ENCODE results near the gene MAB21L4. TPM values are rescaled to one million over a fixed set of nuclear protein-coding genes. Genes with fewer than 3 reads are reported as not detected.

MAB21L4 gene
- total RNA-seq, 2 donors from 2014 or later: 6.1 to 22.2 TPM

DNA sequence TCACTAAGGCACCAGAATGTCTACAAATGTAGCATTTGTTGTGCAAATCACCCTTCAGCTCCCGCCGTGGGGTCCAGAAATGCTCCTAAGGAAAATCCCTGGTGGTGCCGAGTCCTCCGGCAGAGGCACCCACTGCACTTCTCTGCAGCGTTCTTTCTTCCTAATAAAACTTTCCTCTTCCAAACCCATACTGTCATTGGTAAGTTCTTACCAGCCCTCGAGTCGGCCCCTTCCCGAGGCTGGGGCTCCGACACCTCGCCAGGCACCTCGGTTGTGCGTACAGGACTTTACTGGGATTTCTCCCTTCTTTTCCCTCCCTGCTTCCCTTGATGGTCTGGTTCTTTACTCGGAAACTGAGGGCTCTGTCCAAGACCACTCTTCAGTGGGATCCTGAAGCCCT, 37.6 kb downstream of the MAB21L4 start:
- no peaks in the 10 kb centered on the region for H3K4me1 ChIP-seq
- H3K27me3 ChIP-seq: no peaks in the 10 kb centered on the region
- H3K27ac ChIP-seq: no peak overlapping the region
- no peaks in the 10 kb centered on the region for H3K9me3 ChIP-seq
- no peaks in the 10 kb centered on the region for H3K36me3 ChIP-seq
- TF ChIP-seq, protein P1, sequence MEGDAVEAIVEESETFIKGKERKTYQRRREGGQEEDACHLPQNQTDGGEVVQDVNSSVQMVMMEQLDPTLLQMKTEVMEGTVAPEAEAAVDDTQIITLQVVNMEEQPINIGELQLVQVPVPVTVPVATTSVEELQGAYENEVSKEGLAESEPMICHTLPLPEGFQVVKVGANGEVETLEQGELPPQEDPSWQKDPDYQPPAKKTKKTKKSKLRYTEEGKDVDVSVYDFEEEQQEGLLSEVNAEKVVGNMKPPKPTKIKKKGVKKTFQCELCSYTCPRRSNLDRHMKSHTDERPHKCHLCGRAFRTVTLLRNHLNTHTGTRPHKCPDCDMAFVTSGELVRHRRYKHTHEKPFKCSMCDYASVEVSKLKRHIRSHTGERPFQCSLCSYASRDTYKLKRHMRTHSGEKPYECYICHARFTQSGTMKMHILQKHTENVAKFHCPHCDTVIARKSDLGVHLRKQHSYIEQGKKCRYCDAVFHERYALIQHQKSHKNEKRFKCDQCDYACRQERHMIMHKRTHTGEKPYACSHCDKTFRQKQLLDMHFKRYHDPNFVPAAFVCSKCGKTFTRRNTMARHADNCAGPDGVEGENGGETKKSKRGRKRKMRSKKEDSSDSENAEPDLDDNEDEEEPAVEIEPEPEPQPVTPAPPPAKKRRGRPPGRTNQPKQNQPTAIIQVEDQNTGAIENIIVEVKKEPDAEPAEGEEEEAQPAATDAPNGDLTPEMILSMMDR (IDR thresholded peaks at IDR 0.05): no peak
- no peak overlapping the region for H3K4me3 ChIP-seq
- DNase-seq: no peak
- intact Hi-C loops (cut with DNase I): no loop called here
- H3K9ac ChIP-seq (ENCODE audit: low read depth in 2 of 2, low read length in 2 of 2): no peak overlapping the region

DNA sequence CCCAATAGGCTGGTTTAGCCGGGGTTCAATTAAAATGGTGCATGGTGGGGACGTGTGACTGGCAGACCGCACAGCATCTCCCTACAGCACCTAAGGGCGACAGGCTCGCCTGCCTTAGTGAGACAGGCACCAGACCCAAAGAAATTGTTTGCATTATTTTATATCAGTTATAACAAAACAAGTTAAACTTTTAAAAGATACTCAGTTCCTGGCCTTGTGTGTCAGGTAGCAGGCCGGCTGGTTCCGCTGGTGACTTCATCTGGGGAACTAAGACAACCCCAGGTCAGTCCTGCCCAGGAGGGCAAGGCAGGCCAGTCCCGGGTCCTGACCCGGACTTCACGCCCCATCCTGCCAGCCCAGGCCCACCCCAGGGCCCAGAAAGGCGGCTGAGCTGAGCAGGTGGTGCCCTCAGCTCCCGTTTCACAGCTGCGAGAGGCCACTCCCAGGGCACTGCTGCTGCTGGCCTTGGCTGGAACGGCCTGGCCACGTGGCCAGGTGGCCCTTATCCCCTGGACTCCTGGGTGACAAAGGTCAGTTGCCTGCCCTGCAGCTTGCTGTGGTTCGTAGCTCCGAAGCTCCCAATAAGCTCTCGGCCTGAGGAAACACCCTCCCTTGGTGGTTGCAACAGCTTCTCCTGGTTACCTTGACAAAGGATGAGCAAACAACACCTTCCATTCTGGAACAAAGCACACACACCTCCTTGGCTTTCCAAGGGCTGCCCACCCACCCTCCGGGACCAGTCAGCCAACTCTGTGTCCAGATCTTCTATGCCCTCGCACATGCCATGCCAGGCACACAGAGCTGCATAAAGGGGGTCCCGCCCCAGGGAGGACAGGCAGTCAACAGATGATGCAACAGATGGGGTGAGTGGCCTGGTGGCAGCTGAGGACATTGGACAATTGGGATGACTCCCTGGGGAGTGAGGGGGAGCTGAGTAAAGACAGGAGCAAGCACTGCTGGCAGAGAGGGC, 38.6 kb downstream of the MAB21L4 start:
- Histone ChIP-seq H3K27ac (no peak overlapping the region), H3K4me3 (no peak overlapping the region), H3K9me3 (no peaks in the 10 kb centered on the region), H3K36me3 (no peaks in the 10 kb centered on the region), H3K9ac (ENCODE audit: low read depth in 2 of 2, low read length in 2 of 2) (no peak overlapping the region), H3K4me1 (no peaks in the 10 kb centered on the region), H3K27me3 (no peaks in the 10 kb centered on the region)
- intact Hi-C loops (cut with DNase I): no loop called here
- TF ChIP-seq, protein P1 (IDR thresholded peaks at IDR 0.05): no peak
- DNase-seq: peak; percentile 53

DNA sequence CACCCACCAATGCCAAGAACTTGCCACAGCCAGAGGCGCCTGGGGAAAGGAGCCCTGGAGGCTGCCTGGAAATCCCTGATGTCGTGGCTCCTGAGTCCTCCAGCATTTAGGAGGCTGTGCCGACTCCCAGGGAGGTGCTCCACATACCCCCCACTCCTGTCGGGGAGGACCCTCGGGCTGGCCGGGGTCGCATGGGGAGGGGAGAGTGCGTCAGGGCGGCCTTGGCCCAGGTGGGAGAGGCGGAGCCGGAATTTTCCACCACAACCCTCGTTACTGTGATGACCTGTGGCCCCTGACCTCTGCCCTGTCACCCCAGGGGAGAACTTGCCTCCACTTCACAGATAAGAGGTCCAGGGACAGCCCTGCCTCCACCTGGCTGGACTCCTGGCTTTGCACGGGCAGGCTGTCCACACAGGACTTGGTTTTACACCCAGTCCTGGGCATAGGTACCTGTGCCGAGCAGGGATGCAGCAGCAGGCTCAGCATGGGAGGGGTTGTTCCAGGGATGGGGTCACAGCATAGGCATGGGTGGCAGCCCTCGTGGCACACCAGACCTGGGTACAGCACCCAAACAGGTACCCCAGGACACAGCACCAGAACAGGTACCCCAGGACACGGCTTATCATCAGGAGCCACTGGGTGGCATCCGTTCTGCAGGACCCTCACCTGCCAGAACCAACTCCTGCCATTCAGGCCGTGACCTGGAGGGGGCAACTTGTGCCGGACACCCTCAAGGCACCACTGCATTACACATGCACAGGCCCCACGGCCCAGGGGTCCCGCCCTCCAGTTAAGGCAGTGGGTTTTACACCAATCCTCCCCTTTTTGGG, 39.6 kb downstream of the MAB21L4 start:
- TF ChIP-seq, protein P1 (IDR thresholded peaks at IDR 0.05): no peak
- no peaks in the 10 kb centered on the region for H3K27me3 ChIP-seq
- H3K9ac ChIP-seq (ENCODE audit: low read depth in 2 of 2, low read length in 2 of 2): no peak overlapping the region
- intact Hi-C loops (cut with DNase I): no loop called here
- H3K9me3 ChIP-seq: no peaks in the 10 kb centered on the region
- DNase-seq: no peak
- peaks cover 2% of the 10 kb centered on the region for H3K4me1 ChIP-seq
- H3K27ac ChIP-seq: no peak overlapping the region
- no peaks in the 10 kb centered on the region for H3K36me3 ChIP-seq
- no peak overlapping the region for H3K4me3 ChIP-seq

DNA sequence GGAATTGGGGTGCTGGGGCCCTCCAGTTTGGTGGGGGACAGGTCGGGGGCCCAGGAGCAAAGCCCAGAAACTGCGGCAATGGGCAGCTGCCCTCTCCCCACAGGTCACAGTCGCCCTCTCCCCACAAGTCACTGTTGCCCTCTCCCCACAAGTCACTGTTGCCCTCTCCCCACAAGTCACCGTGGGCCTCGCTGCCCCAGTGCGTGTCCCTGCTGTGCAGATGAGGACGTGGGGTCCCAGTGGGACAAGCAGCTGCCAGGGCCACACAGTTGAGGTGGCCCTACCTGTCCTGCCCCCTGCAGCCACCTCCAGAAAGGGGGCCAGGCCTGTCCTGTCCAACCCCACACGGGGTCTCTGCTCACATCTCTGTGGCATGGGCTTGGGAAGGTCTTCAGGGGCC, 40.3 kb downstream of the MAB21L4 start:
- Histone ChIP-seq H3K36me3 (no peaks in the 10 kb centered on the region), H3K9ac (ENCODE audit: low read depth in 2 of 2, low read length in 2 of 2) (no peak overlapping the region), H3K27ac (no peak overlapping the region), H3K9me3 (no peaks in the 10 kb centered on the region), H3K4me1 (peaks cover 4% of the 10 kb centered on the region), H3K4me3 (no peak overlapping the region), H3K27me3 (no peaks in the 10 kb centered on the region)
- DNase-seq: no peak
- TF ChIP-seq, protein P1 (IDR thresholded peaks at IDR 0.05): no peak
- intact Hi-C loops (cut with DNase I): no loop called here

DNA sequence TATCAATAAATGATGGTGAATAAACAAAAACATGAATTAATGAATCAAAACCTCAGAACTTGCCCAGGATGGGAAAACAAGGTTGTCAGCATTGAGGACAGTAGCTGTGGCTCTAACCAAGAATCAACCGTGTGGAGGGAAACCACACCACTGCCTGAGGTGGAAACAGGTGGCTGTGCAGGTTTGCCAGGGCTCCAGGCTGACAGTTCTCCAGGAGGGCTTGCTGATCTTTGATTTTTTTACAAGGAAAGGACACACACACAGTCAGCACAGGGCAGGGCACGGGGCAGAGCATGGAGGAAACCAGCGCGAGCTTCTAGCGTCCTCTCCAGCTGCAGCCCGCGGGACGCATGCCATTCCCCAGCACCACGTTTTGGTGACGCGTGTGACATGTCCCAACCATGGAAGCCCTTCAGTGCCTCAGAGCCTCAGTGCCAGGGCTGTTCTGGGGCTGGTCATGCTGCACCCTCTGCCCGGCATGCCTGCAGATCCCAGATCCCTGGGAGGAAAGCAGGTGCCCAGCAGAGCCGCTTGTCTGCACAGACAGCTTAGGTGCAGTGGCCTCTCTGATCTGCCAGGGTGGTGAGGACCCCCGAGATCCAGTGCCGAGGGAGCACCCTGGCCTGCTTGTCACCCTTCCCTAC, 43.2 kb downstream of the MAB21L4 start:
- intact Hi-C loops (cut with DNase I): no loop called here
- DNase-seq: no peak

More for the DNA sequence above, 43.2 kb downstream of the MAB21L4 start:
- no peak overlapping the region for H3K9ac ChIP-seq (ENCODE audit: low read depth in 2 of 2, low read length in 2 of 2)
- TF ChIP-seq, protein P1 (IDR thresholded peaks at IDR 0.05): no peak
- peaks cover 4% of the 10 kb centered on the region for H3K4me1 ChIP-seq
- no peaks in the 10 kb centered on the region for H3K27me3 ChIP-seq
- H3K27ac ChIP-seq: no peak overlapping the region
- H3K9me3 ChIP-seq: no peaks in the 10 kb centered on the region
- no peaks in the 10 kb centered on the region for H3K36me3 ChIP-seq
- no peak overlapping the region for H3K4me3 ChIP-seq

All from colonic mucosa (tissue), 4 donors.